Fibroblast of lung (primary cell): ENCODE measurements around the gene PARP6. TPM values are rescaled to one million over a fixed set of nuclear protein-coding genes. Genes with fewer than 3 reads are reported as not detected.

Experiments used
- DNase-seq, 2 donors: peaks; one replicate each; pipeline versions ENCODE4 v3.0.0 to v3.0.0-alpha.2; 2010; ENCODE audit warnings: low read depth in 2 of 2
- H2AFZ ChIP-seq: 2 replicates; pipeline ENCODE4 v1.5.1; 2012; ENCODE audit warnings: low read length, control low read depth, inconsistent platforms
- H3K27ac ChIP-seq: 2 replicates; pipeline ENCODE4 v1.5.1; 2011; ENCODE audit warnings: low read length, control low read depth; ENCODE audit not compliant: insufficient read depth
- H3K27me3 ChIP-seq: 2 replicates; pipeline ENCODE4 v1.5.1; 2011; ENCODE audit warnings: mild to moderate bottlenecking, low read length; ENCODE audit not compliant: control insufficient read depth, insufficient read depth
- H3K36me3 ChIP-seq: 2 replicates; pipeline ENCODE4 v1.5.1; 2011; ENCODE audit warnings: low read length; ENCODE audit not compliant: control insufficient read depth, insufficient read depth
- H3K4me1 ChIP-seq: 2 replicates; pipeline ENCODE4 v1.5.1; 2011; ENCODE audit warnings: low read length; ENCODE audit not compliant: control insufficient read depth, insufficient read depth; ENCODE audit errors: extremely low read depth
- H3K4me2 ChIP-seq: 2 replicates; pipeline ENCODE4 v1.5.1; 2011; ENCODE audit warnings: low read length, control low read depth; ENCODE audit not compliant: insufficient read depth; ENCODE audit errors: extremely low read depth
- H3K4me3 ChIP-seq, 4 experiments: fragments of 200-600 bp in 1 of 4; sonication (generic) in 1 of 4; replicated peaks in 1 of 4; 2 replicates each; pipeline ENCODE4 v1.5.1; 2011 to 2016; ENCODE audit warnings: low read length in 4 of 4, low read depth in 3 of 4, mild to moderate bottlenecking in 3 of 4, control low read depth in 2 of 4, inconsistent platforms in 1 of 4, mixed read lengths in 1 of 4; ENCODE audit not compliant: insufficient read depth in 1 of 4; ENCODE audit errors: control extremely low read depth in 1 of 4
- H3K79me2 ChIP-seq: 2 replicates; pipeline ENCODE4 v1.5.1; 2012; ENCODE audit warnings: mild to moderate bottlenecking, low read length, inconsistent platforms; ENCODE audit not compliant: control insufficient read depth, insufficient read depth
- H3K9ac ChIP-seq: 2 replicates; pipeline ENCODE4 v1.5.1; 2011; ENCODE audit warnings: mild to moderate bottlenecking, low read length, control low read depth; ENCODE audit not compliant: insufficient read depth
- H3K9me3 ChIP-seq: 2 replicates; pipeline ENCODE4 v1.5.1; 2012; ENCODE audit warnings: low read depth, low read length; ENCODE audit not compliant: control insufficient read depth, insufficient read depth
- H4K20me1 ChIP-seq: 2 replicates; pipeline ENCODE4 v1.5.1; 2011; ENCODE audit warnings: low read length; ENCODE audit not compliant: control insufficient read depth, insufficient read depth; ENCODE audit errors: extremely low read depth
- EZH2 ChIP-seq: IDR thresholded peaks from 2 replicates; pipeline ENCODE4 v1.5.1; 2012; ENCODE audit warnings: low read length, control low read depth, mild to moderate bottlenecking; ENCODE audit errors: missing control alignments
- polyA plus RNA-seq, 2 donors: library from polyadenylated mRNA; depleted of rRNA in 1 of 2; stranded (reverse) in 1 of 2; unstranded in 1 of 2; fragments of >200 nt; gene quantifications; 2 replicates each; pipeline ENCODE4 v1.2.1, GENCODE V29; 2011 to 2012; ENCODE audit warnings: missing spikeins in 1 of 2
- total RNA-seq: library from RNA; depleted of rRNA; stranded (reverse); fragments of >200 nt; gene quantifications from 2 replicates; pipeline ENCODE4 v1.2.1, GENCODE V29; 2014
- TF ChIP-seq, protein P1 (sequence below), 2 donors: IDR thresholded peaks in 1 of 2; conservative IDR thresholded peaks in 1 of 2; 1 replicate in 1 of 2; 2 replicates in 1 of 2; pipeline ENCODE4 v1.5.1; 2011 to 2012; ENCODE audit warnings: low read length in 2 of 2, control low read depth in 1 of 2, inconsistent platforms in 1 of 2, low read depth in 1 of 2, mild to moderate bottlenecking in 1 of 2

Gene PARP6
- total and polyA plus RNA-seq, 2 donors (not counting 1 experiment from before 2014, with no cell fraction given), result 27.4 to 37.7 TPM

- no peaks in the 10 kb centered on the region for H4K20me1 ChIP-seq
- no peaks in the 10 kb centered on the region for H3K27me3 ChIP-seq
- DNase-seq, result no peak
- no peaks in the 10 kb centered on the region for H3K4me1 ChIP-seq
- H3K9me3 ChIP-seq, result no peaks in the 10 kb centered on the region
- H3K9ac ChIP-seq, result no peak overlapping the region
- no peaks in the 10 kb centered on the region for H3K36me3 ChIP-seq
- H3K4me3 ChIP-seq, result no peak overlapping the region
- no peak overlapping the region for H3K27ac ChIP-seq
- TF ChIP-seq EZH2, result no peak
- TF ChIP-seq, protein P1, sequence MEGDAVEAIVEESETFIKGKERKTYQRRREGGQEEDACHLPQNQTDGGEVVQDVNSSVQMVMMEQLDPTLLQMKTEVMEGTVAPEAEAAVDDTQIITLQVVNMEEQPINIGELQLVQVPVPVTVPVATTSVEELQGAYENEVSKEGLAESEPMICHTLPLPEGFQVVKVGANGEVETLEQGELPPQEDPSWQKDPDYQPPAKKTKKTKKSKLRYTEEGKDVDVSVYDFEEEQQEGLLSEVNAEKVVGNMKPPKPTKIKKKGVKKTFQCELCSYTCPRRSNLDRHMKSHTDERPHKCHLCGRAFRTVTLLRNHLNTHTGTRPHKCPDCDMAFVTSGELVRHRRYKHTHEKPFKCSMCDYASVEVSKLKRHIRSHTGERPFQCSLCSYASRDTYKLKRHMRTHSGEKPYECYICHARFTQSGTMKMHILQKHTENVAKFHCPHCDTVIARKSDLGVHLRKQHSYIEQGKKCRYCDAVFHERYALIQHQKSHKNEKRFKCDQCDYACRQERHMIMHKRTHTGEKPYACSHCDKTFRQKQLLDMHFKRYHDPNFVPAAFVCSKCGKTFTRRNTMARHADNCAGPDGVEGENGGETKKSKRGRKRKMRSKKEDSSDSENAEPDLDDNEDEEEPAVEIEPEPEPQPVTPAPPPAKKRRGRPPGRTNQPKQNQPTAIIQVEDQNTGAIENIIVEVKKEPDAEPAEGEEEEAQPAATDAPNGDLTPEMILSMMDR (conservative IDR thresholded peaks at IDR 0.05 in 1 of 2, IDR thresholded peaks at IDR 0.05 in 1 of 2; ENCODE audit: low read depth in 1 of 2, low read length in 2 of 2), result no peak
- no peak overlapping the region for H3K4me2 ChIP-seq
- H2AFZ ChIP-seq, result no peak overlapping the region
- no peaks in the 10 kb centered on the region for H3K79me2 ChIP-seq
Measured at GRCh38 chr15:72281713-72282112, 9.4 kb upstream of the PARP6 start.

DNA sequence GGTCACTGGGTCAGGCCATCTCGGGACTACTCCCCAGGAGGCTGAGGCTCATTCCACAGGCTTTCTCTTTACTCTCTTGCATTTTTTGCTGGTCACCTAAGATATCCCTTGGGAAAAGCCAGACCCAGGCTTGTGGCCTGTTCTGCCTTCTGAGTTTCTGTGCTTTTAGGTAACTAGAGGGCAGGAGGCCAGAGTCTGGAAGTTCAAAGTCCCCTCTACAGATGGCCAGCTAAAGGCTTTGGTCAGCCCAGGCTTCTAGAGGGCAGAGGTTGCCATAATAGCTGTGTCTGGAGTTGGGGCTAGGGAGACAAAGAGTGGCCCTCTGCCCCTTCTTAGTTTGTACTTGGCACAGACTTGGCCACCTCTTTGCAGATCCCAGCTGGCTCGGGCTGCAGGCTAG, 8.4 kb upstream of the PARP6 start:
- Histone ChIP-seq H4K20me1 (no peaks in the 10 kb centered on the region), H3K79me2 (no peaks in the 10 kb centered on the region), H3K9me3 (no peaks in the 10 kb centered on the region), H3K27me3 (no peaks in the 10 kb centered on the region), H2AFZ (no peak overlapping the region), H3K27ac (no peak overlapping the region), H3K4me3 (no peak overlapping the region), H3K4me2 (no peak overlapping the region), H3K4me1 (no peaks in the 10 kb centered on the region), H3K36me3 (no peaks in the 10 kb centered on the region), H3K9ac (no peak overlapping the region)
- DNase-seq, result no peak
- TF ChIP-seq, protein P1 (conservative IDR thresholded peaks at IDR 0.05 in 1 of 2, IDR thresholded peaks at IDR 0.05 in 1 of 2; ENCODE audit: low read depth in 1 of 2, low read length in 2 of 2), result no peak
- no peak for TF ChIP-seq EZH2

DNA sequence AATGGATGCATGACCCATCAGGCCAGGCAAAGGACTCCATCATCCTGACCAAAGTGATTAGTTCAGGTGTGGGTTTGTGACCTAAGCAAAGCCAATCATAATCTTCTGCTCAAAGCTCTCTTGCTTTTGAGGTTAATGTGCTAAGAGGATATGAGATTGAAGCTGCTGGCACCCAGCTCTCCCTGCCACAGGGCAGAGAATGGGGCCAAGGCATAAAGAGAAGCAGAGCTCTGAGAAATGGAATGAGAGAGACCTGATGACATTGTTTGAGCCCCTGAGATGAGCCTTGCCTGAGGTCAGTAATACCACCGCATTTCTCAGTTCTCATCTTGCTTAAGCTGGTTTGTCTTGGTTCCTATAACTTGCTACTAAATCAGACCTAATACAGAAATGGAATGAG, 6.4 kb upstream of the PARP6 start:
- Histone ChIP-seq H3K9me3 (no peaks in the 10 kb centered on the region), H4K20me1 (no peaks in the 10 kb centered on the region), H3K4me1 (no peaks in the 10 kb centered on the region), H3K9ac (no peak overlapping the region), H3K36me3 (no peaks in the 10 kb centered on the region), H2AFZ (no peak overlapping the region), H3K27me3 (no peaks in the 10 kb centered on the region), H3K4me3 (no peak overlapping the region), H3K4me2 (no peak overlapping the region), H3K27ac (no peak overlapping the region), H3K79me2 (no peaks in the 10 kb centered on the region)
- no peak for TF ChIP-seq EZH2
- TF ChIP-seq, protein P1 (conservative IDR thresholded peaks at IDR 0.05 in 1 of 2, IDR thresholded peaks at IDR 0.05 in 1 of 2; ENCODE audit: low read depth in 1 of 2, low read length in 2 of 2), result no peak
- no peak for DNase-seq
